ENCODE measurements around the gene CREBZF.

DNA sequence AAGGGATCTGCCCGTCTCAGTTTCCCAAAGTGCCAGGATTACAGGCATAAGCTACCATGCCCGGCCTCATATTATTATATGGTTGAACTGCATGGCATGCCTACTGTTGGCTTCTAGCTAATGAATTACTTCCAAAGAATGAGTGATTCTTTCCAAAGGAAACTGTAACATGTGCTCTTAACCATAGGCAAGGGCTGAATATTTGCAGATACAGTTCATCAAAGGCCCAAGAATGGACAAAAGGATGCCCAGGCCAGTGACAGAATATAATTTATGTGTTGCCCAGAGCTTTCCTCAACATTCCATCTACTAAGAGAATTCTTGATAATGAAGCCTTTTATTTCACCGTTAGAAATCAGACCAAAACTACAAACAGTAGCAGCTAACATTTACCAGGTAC is 48.0 kb upstream of the CREBZF start:
- no peak for TF ChIP-seq ZFP30 (CRISPR knock-in tag; IDR thresholded peaks at IDR 0.05)
- no peak for TF ChIP-seq TCF4 (CRISPR knock-in tag; IDR thresholded peaks at IDR 0.05; ENCODE audit: borderline replicate concordance)
- no peak for TF ChIP-seq CREB5 (CRISPR knock-in tag; IDR thresholded peaks at IDR 0.05; ENCODE audit: low read depth)

All from SK-N-SH treated with all-trans-retinoic acid at 6 μM for 48 hours (cell line).